Measurements from ENCODE around the gene PATL2.
"Not testable (repeated sequence)": the region's sequence is repeated elsewhere in the genome, so short reads cannot be mapped to it uniquely, and the experiment has no call there.

PATL2 gene

DNA sequence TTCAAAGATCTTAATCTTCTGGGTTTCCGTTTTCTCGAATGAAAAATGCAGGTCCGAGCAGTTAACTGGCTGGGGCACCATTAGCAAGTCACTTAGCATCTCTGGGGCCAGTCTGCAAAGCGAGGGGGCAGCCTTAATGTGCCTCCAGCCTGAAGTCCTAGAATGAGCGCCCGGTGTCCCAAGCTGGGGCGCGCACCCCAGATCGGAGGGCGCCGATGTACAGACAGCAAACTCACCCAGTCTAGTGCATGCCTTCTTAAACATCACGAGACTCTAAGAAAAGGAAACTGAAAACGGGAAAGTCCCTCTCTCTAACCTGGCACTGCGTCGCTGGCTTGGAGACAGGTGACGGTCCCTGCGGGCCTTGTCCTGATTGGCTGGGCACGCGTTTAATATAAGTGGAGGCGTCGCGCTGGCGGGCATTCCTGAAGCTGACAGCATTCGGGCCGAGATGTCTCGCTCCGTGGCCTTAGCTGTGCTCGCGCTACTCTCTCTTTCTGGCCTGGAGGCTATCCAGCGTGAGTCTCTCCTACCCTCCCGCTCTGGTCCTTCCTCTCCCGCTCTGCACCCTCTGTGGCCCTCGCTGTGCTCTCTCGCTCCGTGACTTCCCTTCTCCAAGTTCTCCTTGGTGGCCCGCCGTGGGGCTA, at the start of gene PATL2, which contains the start of gene B2M:
PATL2 (minus strand) TSS at position 228 of the 647 bp plus-strand sequence. CDS start 34,833 bp downstream, outside the sequence.
B2M (plus strand) TSS at position 422 of the 647 bp plus-strand sequence; CDS start at position 452, 30 bp downstream.
- DNase-seq (ENCODE audit: low spot score), result peak; percentile 91

DNA sequence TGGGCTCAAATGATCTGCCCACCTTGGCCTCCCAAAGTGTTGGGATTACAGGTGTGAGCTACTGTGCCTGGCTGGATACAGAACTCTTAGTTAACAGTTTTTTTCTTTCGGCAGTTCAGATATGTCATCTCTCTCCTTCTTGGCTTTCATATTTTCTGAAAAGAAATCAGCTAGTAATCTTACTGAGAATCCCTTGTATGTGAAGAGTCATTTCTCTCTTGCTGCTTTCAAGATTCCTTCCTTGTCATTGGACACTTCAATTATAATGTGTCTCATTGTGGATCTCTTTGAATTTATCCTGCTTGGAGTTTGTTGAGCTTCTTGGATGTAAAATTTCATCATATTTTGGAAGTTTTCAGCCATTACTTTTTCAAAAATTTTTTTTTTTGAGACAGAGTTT, 42.2 kb upstream of the PATL2 start:
- DNase-seq (ENCODE audit: low spot score), result no peak

DNA sequence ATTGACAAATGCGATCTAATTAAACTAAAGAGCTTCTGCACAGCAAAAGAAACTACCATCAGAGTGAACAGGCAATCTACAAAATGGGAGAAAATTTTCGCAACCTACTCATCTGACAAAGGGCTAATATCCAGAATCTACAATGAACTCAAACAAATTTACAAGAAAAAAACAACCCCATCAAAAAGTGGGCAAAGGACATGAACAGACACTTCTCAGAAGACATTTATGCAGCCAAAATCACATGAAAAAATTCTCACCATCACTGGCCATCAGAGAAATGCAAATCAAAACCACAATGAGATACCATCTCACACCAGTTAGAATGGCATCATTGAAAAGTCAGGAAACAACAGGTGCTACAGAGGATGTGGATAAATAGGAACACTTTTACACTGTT, 32.3 kb upstream of the PATL2 start:
- DNase-seq (ENCODE audit: low spot score), result not testable (repeated sequence)

DNA sequence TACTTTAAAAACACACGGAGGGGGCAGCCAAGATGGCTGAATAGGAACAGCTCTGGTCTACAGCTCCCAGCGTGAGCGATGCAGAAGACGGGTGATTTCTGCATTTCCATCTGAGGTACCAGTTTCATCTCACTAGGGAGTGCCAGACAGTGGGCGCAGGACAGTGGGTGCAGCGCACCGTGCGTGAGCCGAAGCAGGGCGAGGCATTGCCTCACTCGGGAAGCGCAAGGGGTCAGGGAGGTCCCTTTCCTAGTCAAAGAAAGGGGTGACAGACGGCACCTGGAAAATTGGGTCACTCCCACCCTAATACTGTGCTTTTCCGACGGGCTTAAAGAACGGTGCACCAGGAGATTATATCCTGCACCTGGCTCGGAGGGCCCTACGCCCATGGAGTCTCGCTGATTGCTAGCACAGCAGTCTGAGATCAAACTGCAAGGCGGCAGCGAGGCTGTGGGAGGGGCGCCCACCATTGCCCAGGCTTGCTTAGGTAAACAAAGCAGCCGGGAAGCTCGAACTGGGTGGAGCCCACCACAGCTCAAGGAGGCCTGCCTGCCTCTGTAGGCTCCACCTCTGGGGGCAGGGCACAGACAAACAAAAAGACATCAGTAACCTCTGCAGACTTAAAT, 28.2 kb upstream of the PATL2 start:
- DNase-seq (ENCODE audit: low spot score), result not testable (repeated sequence)

DNA sequence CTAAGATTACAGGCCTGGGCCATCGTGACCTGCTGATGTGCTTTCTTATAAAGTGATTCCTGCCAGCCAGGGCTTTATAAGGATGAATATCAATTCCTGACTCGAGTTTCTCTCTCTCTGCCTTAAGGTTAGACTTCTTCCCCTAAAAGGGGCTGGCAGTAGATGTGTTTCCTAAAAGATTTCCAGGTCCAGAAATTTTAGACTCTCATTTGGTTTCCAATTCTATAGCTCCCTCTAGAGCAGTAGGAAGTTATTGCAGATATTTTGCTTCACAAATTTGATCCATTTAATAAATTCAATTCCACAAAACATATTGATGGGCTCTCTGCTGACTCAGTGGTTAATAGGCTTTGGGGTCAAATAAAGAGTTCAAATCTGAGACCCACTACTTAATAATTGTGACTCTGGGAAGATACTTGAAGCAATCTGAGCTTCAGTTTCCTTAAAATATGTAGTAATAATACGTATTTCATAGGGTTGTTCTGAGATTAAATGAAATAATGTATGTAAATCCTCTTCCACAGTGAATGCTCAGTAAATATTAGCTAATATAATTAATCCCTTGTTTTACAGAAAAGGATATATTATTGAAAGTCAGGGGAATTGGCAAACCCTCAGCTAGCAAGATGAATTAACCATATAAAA, 27.3 kb upstream of the PATL2 start:
- DNase-seq (ENCODE audit: low spot score), result peak; percentile 19

- no peak for DNase-seq (ENCODE audit: low spot score)
Observed at GRCh38 chr15:44736181-44736765, 25.1 kb upstream of the PATL2 start, which contains the start of gene TRIM69. TSS of gene TRIM69 (plus strand) at chr15:44736528. CDS start at chr15:44736705, 177 bp downstream.

DNA sequence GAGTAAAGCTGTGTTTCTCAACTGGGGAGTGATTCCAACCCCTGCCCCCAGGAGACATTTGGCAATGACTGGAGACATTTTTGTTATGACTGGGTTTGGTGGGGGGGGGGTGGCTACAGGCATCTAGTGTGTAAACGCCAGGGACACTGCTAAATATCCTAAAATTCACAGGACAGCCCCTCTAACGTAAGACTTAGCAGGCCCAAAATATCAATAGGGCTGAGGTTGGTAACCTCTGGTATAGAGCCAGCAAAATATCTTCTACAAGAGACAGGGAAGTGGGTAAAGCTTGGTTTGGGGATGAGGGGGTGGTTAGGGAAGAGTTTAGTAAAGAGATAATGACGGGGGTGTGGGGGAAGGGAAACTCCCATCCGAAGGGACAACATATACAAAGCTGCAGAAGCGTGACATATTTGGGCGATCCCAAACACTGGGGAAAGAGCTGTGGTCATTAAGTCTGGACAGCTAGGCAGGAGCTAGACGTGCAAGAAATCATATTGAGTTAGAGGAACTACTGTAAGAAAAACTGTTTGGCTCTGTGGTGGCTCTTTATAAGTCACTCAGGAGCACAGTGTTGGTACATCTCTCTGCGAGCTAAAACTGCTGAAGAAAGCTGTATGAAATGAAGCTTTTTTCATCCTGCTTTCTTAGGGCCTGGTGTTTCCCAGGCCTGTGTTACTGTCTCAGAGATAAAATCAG, 24.5 kb upstream of the PATL2 start:
- no peak for DNase-seq (ENCODE audit: low spot score)

DNA sequence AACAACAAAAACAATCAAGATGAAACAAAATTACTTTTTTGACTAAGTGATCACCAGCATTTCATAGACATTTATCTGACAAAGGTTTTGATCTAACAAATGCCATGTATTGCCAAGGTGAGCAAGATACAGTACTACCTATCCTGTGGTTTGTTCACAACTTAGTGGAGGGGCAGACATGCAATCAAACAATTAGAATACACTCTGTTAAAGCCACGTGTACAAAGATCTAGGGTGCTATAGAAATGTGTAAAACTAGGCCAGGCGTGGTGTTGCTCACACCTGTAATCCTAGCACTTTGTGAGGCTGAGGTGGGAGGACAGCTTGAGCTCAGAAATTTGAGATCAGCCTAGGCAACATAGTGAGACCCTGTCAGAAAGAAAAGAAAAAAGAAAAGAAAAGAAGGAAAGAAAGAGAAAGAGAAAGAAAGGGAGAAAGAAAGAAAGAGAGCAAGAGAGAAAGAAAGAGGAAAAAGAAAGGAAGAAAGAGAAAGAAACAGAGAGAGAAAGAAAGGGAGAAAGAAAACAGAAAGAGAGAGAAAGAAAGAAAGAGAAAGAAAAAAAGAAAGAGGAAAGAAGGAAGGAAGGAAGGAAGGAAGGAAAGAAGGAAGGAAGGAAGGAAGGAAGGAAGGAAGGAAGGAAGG, 23.8 kb upstream of the PATL2 start:
- no peak for DNase-seq (ENCODE audit: low spot score)

GRCh38 chr15:44729408-44730127, 18.4 kb upstream of the PATL2 start:
- no peak for DNase-seq (ENCODE audit: low spot score)

DNA sequence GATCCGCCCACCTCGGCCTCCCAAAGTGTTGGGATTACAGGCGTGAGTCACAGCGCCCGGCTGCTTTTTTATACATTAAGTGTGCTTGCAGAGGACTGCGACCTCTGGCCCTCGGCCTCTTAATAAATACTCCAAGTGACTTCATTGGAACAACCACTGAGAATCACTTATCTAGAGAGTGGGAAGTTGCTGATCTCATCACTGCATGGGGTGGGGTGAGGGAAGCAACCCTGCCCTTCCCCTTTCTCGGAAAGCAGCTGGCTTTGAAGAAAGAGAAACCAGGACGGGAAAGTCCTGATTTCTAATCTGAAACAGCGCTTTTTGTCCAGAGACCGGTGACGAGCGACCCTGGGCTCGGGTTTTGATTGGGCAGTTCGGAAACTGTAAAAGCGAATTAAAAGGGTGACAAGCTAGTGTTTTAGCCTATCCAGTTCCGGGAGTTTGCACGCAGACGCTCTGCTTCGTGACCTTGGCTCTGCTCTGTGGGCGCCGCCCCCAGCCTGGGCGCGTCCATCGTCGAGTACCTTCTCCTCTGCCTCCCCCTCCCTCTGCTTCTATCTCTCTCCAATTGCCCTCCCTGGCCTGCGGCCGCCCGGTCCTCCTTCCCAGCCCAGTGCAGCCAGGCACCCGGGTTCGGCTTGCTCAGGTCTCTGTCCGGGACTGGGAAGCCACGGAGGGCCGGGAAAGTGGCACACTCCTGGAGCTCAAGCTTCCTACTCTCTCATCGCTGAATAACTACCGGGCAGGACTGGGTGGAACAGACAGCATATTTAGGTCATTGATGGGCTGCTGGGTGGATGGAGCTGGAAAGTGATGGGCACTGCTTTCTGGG, 17.7 kb upstream of the PATL2 start:
- DNase-seq (ENCODE audit: low spot score), result peak; percentile 96

DNA sequence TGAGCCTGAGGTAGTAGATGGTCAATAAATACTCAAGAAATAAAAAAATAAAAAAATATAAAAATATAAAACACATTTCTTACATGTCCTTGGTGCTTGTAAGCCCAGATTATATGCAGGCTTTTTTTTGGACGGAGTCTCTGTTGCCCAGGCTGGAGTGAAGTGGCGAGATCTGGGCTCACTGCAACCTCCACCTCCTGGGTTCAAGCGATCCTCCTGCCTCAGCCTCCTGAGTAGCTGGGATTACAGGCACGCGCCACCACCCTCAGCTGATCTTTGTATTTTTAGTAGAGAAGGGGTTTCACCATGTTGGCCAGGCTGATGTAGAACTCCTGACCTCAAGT, 17.1 kb upstream of the PATL2 start:
- not testable (repeated sequence) for DNase-seq (ENCODE audit: low spot score)

- no peak for DNase-seq (ENCODE audit: low spot score)
Observed at GRCh38 chr15:44727485-44728231, 16.5 kb upstream of the PATL2 start.

DNA sequence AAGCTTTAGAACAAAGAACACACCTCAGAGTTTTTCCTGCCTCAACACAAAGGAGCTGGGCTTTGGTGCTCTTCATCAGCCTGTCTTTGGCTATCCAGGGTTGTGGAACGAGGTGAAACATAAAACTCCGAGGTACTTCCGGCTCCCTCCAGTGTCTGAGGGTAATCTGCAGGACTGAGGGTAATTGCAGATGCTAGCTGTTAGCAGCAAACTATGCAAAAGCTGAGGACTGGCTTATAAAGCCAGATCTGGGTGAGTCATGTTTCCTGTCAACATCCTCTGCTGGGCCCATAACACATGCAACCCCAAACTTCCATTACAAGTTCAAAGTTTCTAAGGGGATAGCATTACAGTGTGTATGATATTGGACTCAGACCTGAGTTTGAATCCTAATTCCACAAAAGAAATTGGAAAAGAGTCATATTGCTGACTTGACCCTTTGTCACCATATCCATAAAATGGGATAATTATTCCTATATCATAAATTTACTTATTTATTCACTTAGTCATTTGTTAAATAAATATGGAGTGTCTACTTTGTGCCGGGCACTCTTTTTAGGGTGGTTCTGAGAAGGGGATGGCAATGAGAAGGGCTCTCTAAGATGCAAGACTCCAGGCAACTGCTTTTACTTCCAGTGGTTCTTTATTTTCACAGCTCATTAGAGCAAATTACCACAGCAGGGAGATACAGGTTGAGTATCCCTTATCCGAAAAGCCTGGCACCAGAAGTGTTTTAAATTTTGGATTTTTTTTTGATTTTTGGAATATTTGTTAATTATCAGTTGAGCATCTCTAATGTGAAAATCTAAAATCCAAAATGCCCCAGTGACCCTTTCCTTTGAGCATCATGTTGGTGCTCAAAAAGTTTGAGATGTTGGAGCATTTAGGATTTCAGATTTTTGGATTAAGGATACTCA, 15.7 kb upstream of the PATL2 start:
- peak; percentile 84 for DNase-seq (ENCODE audit: low spot score)

DNA sequence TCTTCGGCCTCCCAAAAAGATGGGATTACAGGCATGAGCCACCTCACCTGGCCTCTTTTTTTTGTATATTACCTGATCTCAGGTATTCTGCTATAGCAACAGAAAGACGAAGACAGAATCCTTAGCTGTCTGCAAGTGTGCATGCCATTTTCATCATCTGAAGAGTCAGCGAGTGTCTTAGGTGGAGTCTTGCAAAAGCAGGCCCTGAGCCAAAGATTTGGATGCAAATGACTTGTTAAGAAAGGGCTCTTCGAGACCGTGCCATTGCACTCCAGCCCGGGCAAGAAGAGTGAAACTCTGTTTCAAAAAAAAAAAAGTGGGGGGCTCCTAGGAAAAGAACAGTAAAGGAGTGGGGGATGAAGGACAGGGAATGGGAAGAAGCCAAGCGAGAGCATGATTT, 15.0 kb upstream of the PATL2 start:
- DNase-seq (ENCODE audit: low spot score), result no peak

GRCh38 chr15:44722011-44722410, 10.9 kb upstream of the PATL2 start:
- no peak for DNase-seq (ENCODE audit: low spot score)

DNA sequence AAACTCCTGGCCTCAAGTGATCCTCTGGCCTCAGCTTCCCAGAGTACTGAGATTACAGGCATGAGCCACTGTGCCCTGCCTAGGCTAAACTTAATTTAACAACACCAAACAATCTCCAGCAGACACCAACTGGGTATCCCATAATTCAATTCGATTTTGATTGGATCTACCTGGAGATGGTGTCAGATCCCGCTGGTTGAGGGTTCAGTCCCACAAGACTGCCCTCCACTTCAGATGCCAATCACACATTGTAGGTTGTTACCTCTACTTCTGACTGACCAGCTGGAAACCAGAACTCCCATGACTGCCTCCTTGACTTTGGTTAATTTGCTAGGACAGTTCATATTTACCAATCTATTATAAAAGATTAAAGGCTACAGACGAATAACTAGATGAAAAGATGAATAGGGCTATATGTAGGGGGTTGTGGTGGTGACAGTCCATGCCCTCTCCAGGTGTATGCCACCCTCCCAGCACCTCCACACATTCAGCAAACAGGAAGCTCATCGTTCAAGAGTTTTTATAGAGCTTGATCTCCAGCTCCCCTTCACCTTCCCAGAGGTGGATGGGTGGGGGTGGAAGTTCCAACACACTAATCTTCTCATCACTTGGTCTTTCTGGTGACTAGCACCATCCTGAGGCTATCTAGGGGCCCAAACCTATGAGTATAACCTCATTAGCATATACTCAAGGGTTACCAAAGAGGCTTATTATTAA, 9.5 kb upstream of the PATL2 start:
- no peak for DNase-seq (ENCODE audit: low spot score)

GRCh38 chr15:44720000-44720435, 8.9 kb upstream of the PATL2 start:
- DNase-seq (ENCODE audit: low spot score), result not testable (repeated sequence)

Data from SW480 (cell line).